Measurements from ENCODE around the gene MCRIP1. TPM values are rescaled to one million over a fixed set of nuclear protein-coding genes. Genes with fewer than 3 reads are reported as not detected.

MCRIP1 gene
- total RNA-seq, 1 experiment from 2014 or later: 35.6 TPM

DNA sequence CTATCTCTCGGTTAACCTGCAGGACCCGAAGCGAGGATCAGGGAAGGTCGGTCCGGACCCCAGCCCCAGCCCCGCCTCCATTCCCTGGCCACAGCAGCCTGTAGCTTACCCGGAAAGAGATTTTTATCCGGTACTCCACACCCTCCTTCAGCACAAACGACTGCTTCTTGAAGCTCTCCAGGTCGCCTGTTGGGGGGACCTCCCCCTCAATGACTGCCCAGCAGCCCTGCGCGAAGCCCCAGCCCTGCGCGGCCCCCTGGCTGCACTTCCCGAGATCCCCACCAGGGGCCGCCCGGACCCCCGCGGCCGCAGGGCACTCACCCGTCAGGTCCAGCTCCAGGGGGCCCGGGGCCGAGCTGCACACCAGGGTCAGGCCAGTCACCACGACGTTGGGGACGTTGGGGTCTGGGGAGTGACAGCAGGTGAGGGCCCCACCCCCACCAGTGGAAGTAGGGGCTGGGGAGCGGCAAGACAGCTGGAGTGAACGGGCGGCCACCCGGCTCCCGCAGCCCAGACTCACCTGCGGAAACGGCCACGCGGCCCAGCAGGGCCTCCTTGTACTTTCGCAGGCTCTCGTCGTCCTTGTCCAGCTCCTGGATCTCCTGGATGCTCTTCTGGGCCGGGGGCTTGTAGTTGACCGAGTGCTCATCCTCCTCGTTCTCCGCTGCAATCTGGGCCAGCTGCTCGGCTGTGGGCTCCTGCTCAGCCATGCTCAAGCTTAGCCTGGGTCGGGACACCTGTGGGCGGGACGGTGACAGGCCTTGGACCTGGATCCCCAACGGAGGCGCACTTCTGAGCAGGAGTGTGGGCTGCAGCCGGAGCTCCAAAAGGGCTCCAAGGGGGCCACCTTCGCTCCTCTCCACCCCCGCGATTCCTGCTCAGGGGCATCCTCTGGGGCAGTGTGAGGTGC, 36.4 kb upstream of the MCRIP1 start:
- intact Hi-C loops (cut with micrococcal nuclease): loop anchor here (10.0 kb wide), 1 partner anchor 45 kb away; the partner anchor contains the start of genes PCYT2 and SIRT7
- H3K36me3 Mint-ChIP-seq (ENCODE audit: insufficient read depth, unreplicated experiment): peaks cover 70% of the 10 kb centered on the region
- peaks cover 18% of the 10 kb centered on the region for H3K4me1 Mint-ChIP-seq (ENCODE audit: insufficient read depth, unreplicated experiment)
- POLR2A ChIA-PET: interaction anchor here (0.7 to 3.8 kb wide), 13 partner anchors 8 to 229 kb away, joined by 3 to 27 read pairs (median 7); partner anchors contain the start of genes ARL16, HGS, MCRIP1 and MRPL12
- H3K4me3 Mint-ChIP-seq (ENCODE audit: unreplicated experiment): peak overlapping the region; percentile 72
- H3K9me3 Mint-ChIP-seq (ENCODE audit: unreplicated experiment): no peaks in the 10 kb centered on the region
- no TSS peak for BruUV-seq (replicated peaks)
- TF ChIP-seq, protein P1, sequence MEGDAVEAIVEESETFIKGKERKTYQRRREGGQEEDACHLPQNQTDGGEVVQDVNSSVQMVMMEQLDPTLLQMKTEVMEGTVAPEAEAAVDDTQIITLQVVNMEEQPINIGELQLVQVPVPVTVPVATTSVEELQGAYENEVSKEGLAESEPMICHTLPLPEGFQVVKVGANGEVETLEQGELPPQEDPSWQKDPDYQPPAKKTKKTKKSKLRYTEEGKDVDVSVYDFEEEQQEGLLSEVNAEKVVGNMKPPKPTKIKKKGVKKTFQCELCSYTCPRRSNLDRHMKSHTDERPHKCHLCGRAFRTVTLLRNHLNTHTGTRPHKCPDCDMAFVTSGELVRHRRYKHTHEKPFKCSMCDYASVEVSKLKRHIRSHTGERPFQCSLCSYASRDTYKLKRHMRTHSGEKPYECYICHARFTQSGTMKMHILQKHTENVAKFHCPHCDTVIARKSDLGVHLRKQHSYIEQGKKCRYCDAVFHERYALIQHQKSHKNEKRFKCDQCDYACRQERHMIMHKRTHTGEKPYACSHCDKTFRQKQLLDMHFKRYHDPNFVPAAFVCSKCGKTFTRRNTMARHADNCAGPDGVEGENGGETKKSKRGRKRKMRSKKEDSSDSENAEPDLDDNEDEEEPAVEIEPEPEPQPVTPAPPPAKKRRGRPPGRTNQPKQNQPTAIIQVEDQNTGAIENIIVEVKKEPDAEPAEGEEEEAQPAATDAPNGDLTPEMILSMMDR (IDR thresholded peaks at IDR 0.05; ENCODE audit: unreplicated experiment): peak; percentile 84
- CTCF ChIA-PET: interaction anchor here (0.6 to 0.7 kb wide), 5 partner anchors 24 to 795 kb away, joined by 3 read pairs; no protein-coding TSS in a partner anchor
- DNase-seq (ENCODE audit: unreplicated experiment): peak; percentile 40
- H3K27ac Mint-ChIP-seq (ENCODE audit: low read depth, unreplicated experiment): peak overlapping the region; percentile 69
- no peaks in the 10 kb centered on the region for H3K27me3 Mint-ChIP-seq (ENCODE audit: insufficient read depth, unreplicated experiment)

DNA sequence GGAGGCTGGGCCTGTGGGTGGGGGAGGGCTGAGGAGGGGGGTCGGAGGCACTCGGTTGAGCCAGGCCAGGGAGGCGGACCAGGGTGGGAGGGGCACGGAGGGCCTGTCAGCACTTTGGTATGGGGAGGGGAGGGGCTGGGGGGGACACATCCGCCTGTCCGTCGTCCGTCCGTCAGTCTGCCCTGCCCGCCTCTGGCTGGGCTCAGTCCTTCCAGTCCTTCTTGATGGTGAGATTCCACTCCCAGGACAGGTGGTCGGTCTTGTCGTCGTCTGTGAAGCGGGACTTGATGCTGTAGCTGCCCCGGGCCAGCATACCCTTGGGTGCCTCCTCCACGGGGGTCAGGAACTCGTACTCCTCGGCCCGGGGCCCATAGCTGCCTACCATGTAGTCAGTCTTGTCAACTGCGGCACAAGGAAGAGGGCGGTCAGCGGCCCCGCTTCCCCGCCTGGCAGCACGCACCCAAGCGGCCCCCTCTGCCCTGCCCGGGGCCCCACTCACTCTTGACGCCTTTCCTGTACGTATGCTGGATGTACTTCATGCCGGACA, 35.7 kb upstream of the MCRIP1 start:
- DNase-seq (ENCODE audit: unreplicated experiment): peak; percentile 77
- ChIA-PET POLR2A (interaction anchor here (0.6 to 3.8 kb wide), 7 partner anchors 7 to 67 kb away, joined by 3 to 27 read pairs (median 17); partner anchors contain the start of gene P4HB), CTCF (interaction anchor here (0.6 to 0.7 kb wide), 3 partner anchors 24 to 796 kb away, joined by 3 read pairs; no protein-coding TSS in a partner anchor)
- TF ChIP-seq, protein P1 (IDR thresholded peaks at IDR 0.05; ENCODE audit: unreplicated experiment): no peak
- Mint-ChIP-seq H3K4me1 (ENCODE audit: insufficient read depth, unreplicated experiment) (peaks cover 19% of the 10 kb centered on the region), H3K27me3 (ENCODE audit: insufficient read depth, unreplicated experiment) (no peaks in the 10 kb centered on the region), H3K9me3 (ENCODE audit: unreplicated experiment) (no peaks in the 10 kb centered on the region), H3K36me3 (ENCODE audit: insufficient read depth, unreplicated experiment) (peaks cover 77% of the 10 kb centered on the region), H3K4me3 (ENCODE audit: unreplicated experiment) (peak overlapping the region; percentile 72), H3K27ac (ENCODE audit: low read depth, unreplicated experiment) (peak overlapping the region; percentile 69)
- TSS peak; percentile 56 for BruUV-seq (replicated peaks)
- intact Hi-C loops (cut with micrococcal nuclease): loop anchor here (10.0 kb wide), 1 partner anchor 46 kb away; the partner anchor contains the start of genes PCYT2 and SIRT7

GRCh38 chr17:81867991-81868673, 35.0 kb upstream of the MCRIP1 start:
- no peaks in the 10 kb centered on the region for H3K9me3 Mint-ChIP-seq (ENCODE audit: unreplicated experiment)
- H3K27me3 Mint-ChIP-seq (ENCODE audit: insufficient read depth, unreplicated experiment): no peaks in the 10 kb centered on the region
- TF ChIP-seq, protein P1 (IDR thresholded peaks at IDR 0.05; ENCODE audit: unreplicated experiment): no peak
- peak; percentile 48 for DNase-seq (ENCODE audit: unreplicated experiment)
- H3K4me1 Mint-ChIP-seq (ENCODE audit: insufficient read depth, unreplicated experiment): peaks cover 25% of the 10 kb centered on the region
- peak overlapping the region; percentile 28 for H3K27ac Mint-ChIP-seq (ENCODE audit: low read depth, unreplicated experiment)
- H3K4me3 Mint-ChIP-seq (ENCODE audit: unreplicated experiment): peak overlapping the region; percentile 49
- H3K36me3 Mint-ChIP-seq (ENCODE audit: insufficient read depth, unreplicated experiment): peaks cover 83% of the 10 kb centered on the region
- ChIA-PET POLR2A (interaction anchor here (0.6 to 3.0 kb wide), 5 partner anchors 18 to 164 kb away, joined by 3 to 21 read pairs (median 5); partner anchors contain the start of gene MCRIP1), CTCF (no interaction called here)
- intact Hi-C loops (cut with micrococcal nuclease): loop anchor here (10.0 kb wide), 1 partner anchor 47 kb away; the partner anchor contains the start of genes PCYT2 and SIRT7
- no TSS peak for BruUV-seq (replicated peaks)

Measured in MCF 10A (cell line).